CD14-positive monocyte (primary cell): Measurements from ENCODE around the gene CAPG. TPM values are rescaled to one million over a fixed set of nuclear protein-coding genes. Genes with fewer than 3 reads are reported as not detected.

Source experiments
- DNase-seq, 3 donors: peaks; one replicate each; pipeline ENCODE4 v3.0.0-alpha.2; 2011 to 2022
- H2AFZ ChIP-seq: 2 replicates; pipeline ENCODE4 v1.6.0; 2012; ENCODE audit warnings: mild to moderate bottlenecking, low read depth, low read length, inconsistent platforms; ENCODE audit not compliant: insufficient read depth, poor library complexity, severe bottlenecking
- H3K27ac ChIP-seq, 2 donors: 1 replicate in 1 of 2; 2 replicates in 1 of 2; pipeline ENCODE4 v1.5.1; 2012 to 2013; ENCODE audit warnings: low read length in 2 of 2, control low read depth in 1 of 2, inconsistent platforms in 1 of 2, low read depth in 1 of 2, mild to moderate bottlenecking in 1 of 2
- H3K27me3 ChIP-seq, 2 donors: one replicate each; pipeline versions ENCODE4 v1.6.0 to v1.6.1; 2011 to 2013; ENCODE audit warnings: low read length in 2 of 2; ENCODE audit not compliant: control insufficient read depth in 2 of 2, insufficient read depth in 2 of 2
- H3K36me3 ChIP-seq, 2 donors: replicated peaks in 1 of 2; 1 replicate in 1 of 2; 2 replicates in 1 of 2; pipeline versions ENCODE4 v1.5.1 to v1.6.1; 2012 to 2013; ENCODE audit warnings: low read length in 2 of 2, control low read depth in 1 of 2, inconsistent platforms in 1 of 2, mild to moderate bottlenecking in 1 of 2; ENCODE audit not compliant: insufficient read depth in 2 of 2, control insufficient read depth in 1 of 2
- H3K4me1 ChIP-seq, 2 donors: 1 replicate in 1 of 2; 2 replicates in 1 of 2; pipeline versions ENCODE4 v1.5.1 to v1.6.1; 2012 to 2013; ENCODE audit warnings: low read length in 2 of 2, control low read depth in 1 of 2, inconsistent platforms in 1 of 2, mild to moderate bottlenecking in 1 of 2, moderate library complexity in 1 of 2; ENCODE audit not compliant: insufficient read depth in 2 of 2, control insufficient read depth in 1 of 2
- H3K4me2 ChIP-seq: replicated peaks from 2 replicates; pipeline ENCODE3; 2012; ENCODE audit warnings: low read length, moderate library complexity, mild to moderate bottlenecking; ENCODE audit not compliant: poor library complexity, severe bottlenecking; ENCODE audit errors: extremely low read depth
- H3K4me3 ChIP-seq, 3 experiments: fragments of 200-600 bp in 1 of 3; sonication (generic) in 1 of 3; replicated peaks in 1 of 3; 1 replicate in 2 of 3; 2 replicates in 1 of 3; pipeline ENCODE4 v1.5.1; 2011 to 2013; ENCODE audit warnings: low read length in 3 of 3, mild to moderate bottlenecking in 3 of 3, control low read depth in 2 of 3, low read depth in 2 of 3, inconsistent platforms in 1 of 3, moderate library complexity in 1 of 3
- H3K79me2 ChIP-seq: 2 replicates; pipeline ENCODE4 v1.6.0; 2012; ENCODE audit warnings: mild to moderate bottlenecking, control low read depth, inconsistent platforms, low read length, moderate library complexity; ENCODE audit not compliant: insufficient read depth
- H3K9ac ChIP-seq: 2 replicates; pipeline ENCODE4 v1.6.0; 2017; ENCODE audit warnings: low read length, mild to moderate bottlenecking; ENCODE audit not compliant: insufficient read depth, poor library complexity, severe bottlenecking
- H3K9me3 ChIP-seq, 2 donors: replicated peaks in 1 of 2; 1 replicate in 1 of 2; 2 replicates in 1 of 2; pipeline versions ENCODE4 v1.5.1 to v1.6.1; 2012 to 2013; ENCODE audit warnings: low read length in 2 of 2, control low read depth in 1 of 2; ENCODE audit not compliant: control insufficient read depth in 1 of 2, insufficient read depth in 1 of 2
- H4K20me1 ChIP-seq: 2 replicates; pipeline ENCODE4 v1.6.0; 2012; ENCODE audit warnings: mild to moderate bottlenecking, low read length, control low read depth, moderate library complexity; ENCODE audit not compliant: insufficient read depth
- H3K27ac Mint-ChIP-seq, 7 donors: one replicate each; pipeline ENCODE4 v1.8.0; 2020; ENCODE audit warnings: mild to moderate bottlenecking in 7 of 7, mixed read lengths in 7 of 7, moderate library complexity in 6 of 7, inconsistent platforms in 2 of 7
- H3K27me3 Mint-ChIP-seq, 3 donors: one replicate each; pipeline ENCODE4 v1.8.0; 2021 to 2022; ENCODE audit warnings: low read depth in 3 of 3, mild to moderate bottlenecking in 3 of 3, mixed read lengths in 3 of 3, moderate library complexity in 3 of 3, inconsistent platforms in 1 of 3
- H3K36me3 Mint-ChIP-seq, 2 donors: one replicate each; pipeline ENCODE4 v1.8.0; 2020; ENCODE audit warnings: mixed read lengths in 2 of 2, inconsistent platforms in 1 of 2, mild to moderate bottlenecking in 1 of 2
- H3K4me1 Mint-ChIP-seq: one replicate; pipeline ENCODE4 v1.8.0; 2020; ENCODE audit warnings: mild to moderate bottlenecking, mixed read lengths
- H3K4me3 Mint-ChIP-seq, 2 donors: one replicate each; pipeline ENCODE4 v1.8.0; 2020; ENCODE audit warnings: mild to moderate bottlenecking in 2 of 2, mixed read lengths in 2 of 2, moderate library complexity in 1 of 2
- H3K9me3 Mint-ChIP-seq, 7 donors: one replicate each; pipeline ENCODE4 v1.8.0; 2020 to 2022; ENCODE audit warnings: mixed read lengths in 7 of 7, mild to moderate bottlenecking in 6 of 7, moderate library complexity in 6 of 7, inconsistent platforms in 2 of 7
- CTCF ChIP-seq: fragments of 200-600 bp; IDR thresholded peaks from one replicate; pipeline ENCODE4 v1.8.0; 2022; ENCODE audit warnings: antibody characterized with exemption, mild to moderate bottlenecking
- WGBS: methylation state at CpG from one replicate; pipeline ENCODE4 v1.1.5; 2013; ENCODE audit warnings: missing lambda C conversion rate; ENCODE audit not compliant: insufficient coverage; 5-methylcytosine and 5-hydroxymethylcytosine counted together
- intact Hi-C, 2 donors: fragments of 100-400 bp; cut with micrococcal nuclease; formaldehyde crosslinking; loops; one replicate each; pipeline versions ENCODE4 v1.15.0 to v1.15.1; 2023
- polyA plus RNA-seq, 3 donors: library from polyadenylated mRNA; depleted of rRNA in 1 of 3; unstranded in 2 of 3; stranded (reverse) in 1 of 3; fragments of 300-500 nt in 2 of 3; fragments of >200 nt in 1 of 3; fragmentation: Illumina TruSeq in 2 of 3; gene quantifications; 1 replicate in 2 of 3; 2 replicates in 1 of 3; pipeline ENCODE4 v1.2.3, GENCODE V29; 2012 to 2021

CAPG gene
- polyA plus RNA-seq, 3 donors = 474 to 847 (median 631) TPM

GRCh38 chr2:85434696-85435095, 24.5 kb upstream of the CAPG start:
- Histone ChIP-seq H3K27ac (no peak overlapping the region), H3K9ac (no peak overlapping the region)
- H3K4me3 Mint-ChIP-seq = no peak overlapping the region

GRCh38 chr2:85433511-85434089, 23.4 kb upstream of the CAPG start:
- no peak overlapping the region for H3K9ac ChIP-seq
- Mint-ChIP-seq H3K27ac (peak overlapping the region in 2 of 7 donors; percentile 57 to 58), H3K4me3 (no peak overlapping the region), H3K36me3 (no peaks in the 10 kb centered on the region), H3K9me3 (no peaks in the 10 kb centered on the region), H3K27me3 (peaks cover 0 to 3% (median 2%) of the 10 kb centered on the region in 3 donors), H3K4me1 (peaks cover 52% of the 10 kb centered on the region)
- WGBS = 78% methylated on average over 6 of the region's 6 CpGs
- no peak overlapping the region for H3K27ac ChIP-seq
- no peak for DNase-seq
- peaks cover 54 to 62% of the 10 kb centered on the region in 2 donors for H3K4me1 ChIP-seq
- no peaks in the 10 kb centered on the region for H3K27me3 ChIP-seq
- H2AFZ ChIP-seq = no peak overlapping the region
- H4K20me1 ChIP-seq = no peaks in the 10 kb centered on the region
- no peak overlapping the region for H3K4me2 ChIP-seq
- intact Hi-C loops = no loop called here
- no peaks in the 10 kb centered on the region for H3K9me3 ChIP-seq
- TF ChIP-seq CTCF = no peak
- H3K4me3 ChIP-seq = no peak overlapping the region
- H3K79me2 ChIP-seq = no peaks in the 10 kb centered on the region
- no peaks in the 10 kb centered on the region for H3K36me3 ChIP-seq

More at GRCh38 chr2:85434696-85435095, 24.5 kb upstream of the CAPG start:
- Histone ChIP-seq H3K4me3 (no peak overlapping the region), H3K9me3 (no peaks in the 10 kb centered on the region), H3K4me1 (peaks cover 51 to 59% of the 10 kb centered on the region in 2 donors), H2AFZ (peak overlapping the region; percentile 58), H3K36me3 (no peaks in the 10 kb centered on the region), H4K20me1 (no peaks in the 10 kb centered on the region), H3K4me2 (no peak overlapping the region), H3K27me3 (no peaks in the 10 kb centered on the region), H3K79me2 (no peaks in the 10 kb centered on the region)
- TF ChIP-seq CTCF = no peak
- Mint-ChIP-seq H3K27ac (peak overlapping the region in 1 of 7 donors; percentile 13), H3K4me1 (peaks cover 51% of the 10 kb centered on the region), H3K9me3 (no peaks in the 10 kb centered on the region), H3K36me3 (no peaks in the 10 kb centered on the region), H3K27me3 (peaks cover 0 to 6% (median 2%) of the 10 kb centered on the region in 3 donors)
- WGBS = no CpG with 5 or more reads among the region's 8 CpGs
- peak in 2 of 3 donors; percentile 50 to 53 for DNase-seq
- intact Hi-C loops = loop anchor here (5.0 kb wide), 2 partner anchors 63 to 103 kb away; partner anchors contain the start of gene MAT2A (in 2 of the 2)
